Brain microvascular endothelial cell (primary cell): ENCODE data around the gene AKAP8L.
"Not testable (repeated sequence)": the region's sequence is repeated elsewhere in the genome, so short reads cannot be mapped to it uniquely, and the experiment has no call there.

ENCODE experiments used
- DNase-seq: peaks from one replicate; pipeline ENCODE4 v3.0.0-alpha.2; 2020
- H3K27ac ChIP-seq: fragments of 250-450 bp; sonication (Bioruptor Pico); 2 replicates; pipeline ENCODE4 v1.5.1; 2020; ENCODE audit warnings: mild to moderate bottlenecking, moderate library complexity
- H3K27me3 ChIP-seq: fragments of 250-450 bp; sonication (Bioruptor Pico); replicated peaks from 2 replicates; pipeline ENCODE4 v1.5.1; 2020; ENCODE audit warnings: mild to moderate bottlenecking
- H3K36me3 ChIP-seq: fragments of 250-450 bp; sonication (Bioruptor Pico); replicated peaks from 2 replicates; pipeline ENCODE4 v1.5.1; 2020; ENCODE audit warnings: mild to moderate bottlenecking
- H3K4me3 ChIP-seq: 2 replicates; pipeline ENCODE4 v1.5.1; 2011; ENCODE audit warnings: low read depth, mild to moderate bottlenecking, control low read depth, low read length, moderate library complexity
- in situ Hi-C: cut with HindIII; loops from 2 replicates; pipeline ENCODE4 v1.10.0; 2017; ENCODE audit warnings: low sequenced_read_pairs, low pct_ligation_motif_present
- TF ChIP-seq, protein P1 (sequence below): IDR thresholded peaks from 2 replicates; pipeline ENCODE4 v1.5.1; 2011; ENCODE audit warnings: low read depth, mild to moderate bottlenecking, moderate library complexity, low read length, control low read depth, inconsistent platforms; ENCODE audit errors: missing control alignments

The AKAP8L gene

DNA sequence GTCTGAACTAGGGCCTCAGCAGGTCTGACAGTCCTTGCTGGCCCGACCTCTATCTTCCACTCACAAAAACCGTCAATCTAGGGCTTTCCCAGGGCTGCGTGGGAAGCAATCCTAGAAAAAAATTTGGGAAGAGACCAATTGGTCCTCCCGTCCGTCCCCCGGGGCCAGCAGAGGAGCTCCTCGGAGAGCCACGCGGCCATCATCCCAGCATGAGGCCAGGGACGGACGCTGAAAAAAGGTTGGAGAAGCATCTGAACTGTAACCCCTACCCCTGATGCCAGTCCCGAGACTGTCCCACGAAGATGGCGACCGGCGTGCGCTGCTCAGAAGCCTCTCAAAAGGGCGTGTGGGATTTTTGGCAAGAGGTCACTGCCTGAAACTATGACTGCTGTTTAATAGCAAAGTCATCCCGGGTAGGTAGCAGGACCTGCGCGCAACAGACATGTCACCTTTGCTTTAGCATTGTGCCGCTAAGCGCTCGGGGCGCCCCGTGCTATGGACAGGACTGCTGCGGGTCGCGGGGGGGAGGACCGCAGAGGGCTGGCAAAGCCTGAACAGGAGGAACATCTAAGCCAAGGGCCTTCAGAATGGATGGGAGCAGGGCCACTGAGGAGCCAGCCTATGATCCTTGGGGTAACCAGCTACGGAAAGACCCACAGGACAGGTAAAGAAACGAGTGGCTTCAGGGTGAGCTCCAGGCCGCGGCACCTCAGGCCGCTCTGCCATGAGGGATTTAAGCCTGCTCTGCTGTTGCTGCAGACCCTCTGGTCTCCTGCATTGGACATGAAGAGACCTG, 49.8 kb downstream of the AKAP8L start:
- DNase-seq: no peak
- in situ Hi-C loops: no loop called here

DNA sequence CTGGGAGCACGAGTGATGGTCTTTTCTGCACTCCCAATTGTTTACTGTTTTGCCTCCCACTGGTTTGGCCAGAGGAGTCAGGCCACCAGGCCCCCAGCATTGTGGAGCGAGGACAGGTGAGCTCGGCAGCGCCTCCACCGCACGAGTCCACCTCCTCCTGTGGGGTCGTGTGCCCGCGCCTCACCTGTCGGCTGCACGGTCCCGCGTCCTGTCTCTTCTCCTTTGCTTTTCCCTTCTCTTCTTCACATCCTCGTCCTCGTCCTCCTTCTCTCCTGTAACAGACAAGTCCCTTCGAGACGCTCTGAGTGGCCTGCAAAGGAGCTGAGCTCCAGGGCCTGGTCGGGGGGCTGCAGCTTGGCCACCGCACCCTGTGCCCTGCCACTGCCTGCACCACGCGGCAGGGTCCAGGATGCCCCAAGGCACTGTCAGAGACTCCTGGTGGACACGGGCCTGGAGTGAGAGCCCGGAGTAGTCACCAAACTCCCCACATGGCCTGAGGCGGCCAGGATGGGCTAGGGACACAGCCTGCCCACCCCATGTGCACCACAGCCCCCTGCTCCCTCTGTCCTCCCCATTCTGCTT, 50.6 kb downstream of the AKAP8L start:
- H3K27ac ChIP-seq: no peak overlapping the region
- H3K36me3 ChIP-seq: peaks cover 79% of the 10 kb centered on the region
- no peak overlapping the region for H3K4me3 ChIP-seq
- no peaks in the 10 kb centered on the region for H3K27me3 ChIP-seq
- no peak for DNase-seq
- in situ Hi-C loops: no loop called here
- TF ChIP-seq, protein P1, sequence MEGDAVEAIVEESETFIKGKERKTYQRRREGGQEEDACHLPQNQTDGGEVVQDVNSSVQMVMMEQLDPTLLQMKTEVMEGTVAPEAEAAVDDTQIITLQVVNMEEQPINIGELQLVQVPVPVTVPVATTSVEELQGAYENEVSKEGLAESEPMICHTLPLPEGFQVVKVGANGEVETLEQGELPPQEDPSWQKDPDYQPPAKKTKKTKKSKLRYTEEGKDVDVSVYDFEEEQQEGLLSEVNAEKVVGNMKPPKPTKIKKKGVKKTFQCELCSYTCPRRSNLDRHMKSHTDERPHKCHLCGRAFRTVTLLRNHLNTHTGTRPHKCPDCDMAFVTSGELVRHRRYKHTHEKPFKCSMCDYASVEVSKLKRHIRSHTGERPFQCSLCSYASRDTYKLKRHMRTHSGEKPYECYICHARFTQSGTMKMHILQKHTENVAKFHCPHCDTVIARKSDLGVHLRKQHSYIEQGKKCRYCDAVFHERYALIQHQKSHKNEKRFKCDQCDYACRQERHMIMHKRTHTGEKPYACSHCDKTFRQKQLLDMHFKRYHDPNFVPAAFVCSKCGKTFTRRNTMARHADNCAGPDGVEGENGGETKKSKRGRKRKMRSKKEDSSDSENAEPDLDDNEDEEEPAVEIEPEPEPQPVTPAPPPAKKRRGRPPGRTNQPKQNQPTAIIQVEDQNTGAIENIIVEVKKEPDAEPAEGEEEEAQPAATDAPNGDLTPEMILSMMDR: no peak

More for the DNA sequence above, 49.8 kb downstream of the AKAP8L start:
- no peak overlapping the region for H3K4me3 ChIP-seq
- TF ChIP-seq, protein P1: no peak
- peaks cover 77% of the 10 kb centered on the region for H3K36me3 ChIP-seq
- no peak overlapping the region for H3K27ac ChIP-seq
- H3K27me3 ChIP-seq: no peaks in the 10 kb centered on the region

DNA sequence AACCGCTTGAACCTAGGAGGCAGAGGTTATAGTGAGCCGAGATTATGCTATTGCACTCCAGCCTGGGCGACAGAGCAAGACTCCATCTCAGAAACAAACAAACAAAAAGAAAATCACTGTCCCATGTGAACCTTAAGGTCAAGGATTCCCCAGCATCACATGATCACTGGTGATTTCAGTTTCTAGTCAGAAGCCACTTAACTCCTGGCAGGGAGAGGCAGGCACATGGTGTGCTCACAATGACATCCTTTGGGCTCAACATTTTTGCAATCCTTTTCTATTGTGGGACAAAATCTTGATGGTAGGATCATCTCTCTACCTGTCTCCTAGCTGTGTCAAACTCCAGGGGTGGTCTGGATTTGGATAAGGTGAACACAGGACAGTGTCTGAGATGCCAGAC, 51.3 kb downstream of the AKAP8L start:
- peaks cover 73% of the 10 kb centered on the region for H3K36me3 ChIP-seq
- H3K27ac ChIP-seq: no peak overlapping the region
- H3K27me3 ChIP-seq: no peaks in the 10 kb centered on the region
- in situ Hi-C loops: no loop called here
- TF ChIP-seq, protein P1: no peak
- DNase-seq: no peak
- no peak overlapping the region for H3K4me3 ChIP-seq

DNA sequence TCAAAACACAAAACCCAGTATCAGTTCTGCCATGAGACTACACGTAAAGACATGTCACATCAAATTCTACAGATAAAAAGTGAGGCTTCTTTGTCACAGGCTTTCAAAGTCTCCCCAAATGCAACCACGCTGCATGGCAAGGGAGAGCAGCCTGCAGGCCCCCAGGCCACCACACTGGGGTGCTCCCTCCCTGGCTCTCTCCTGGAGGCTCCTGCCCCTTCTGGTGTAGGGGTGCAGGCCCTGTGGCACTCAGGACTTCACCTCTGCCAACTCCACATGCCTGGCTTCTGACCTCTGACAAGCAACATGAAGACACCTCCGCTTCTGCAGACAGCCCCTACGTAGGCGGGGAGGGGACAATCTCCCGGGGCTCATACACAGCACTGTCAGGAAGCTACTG, 53.5 kb downstream of the AKAP8L start:
- Histone ChIP-seq H3K4me3 (no peak overlapping the region), H3K27me3 (no peaks in the 10 kb centered on the region), H3K36me3 (peaks cover 71% of the 10 kb centered on the region), H3K27ac (no peak overlapping the region)
- TF ChIP-seq, protein P1: no peak
- in situ Hi-C loops: no loop called here
- no peak for DNase-seq

DNA sequence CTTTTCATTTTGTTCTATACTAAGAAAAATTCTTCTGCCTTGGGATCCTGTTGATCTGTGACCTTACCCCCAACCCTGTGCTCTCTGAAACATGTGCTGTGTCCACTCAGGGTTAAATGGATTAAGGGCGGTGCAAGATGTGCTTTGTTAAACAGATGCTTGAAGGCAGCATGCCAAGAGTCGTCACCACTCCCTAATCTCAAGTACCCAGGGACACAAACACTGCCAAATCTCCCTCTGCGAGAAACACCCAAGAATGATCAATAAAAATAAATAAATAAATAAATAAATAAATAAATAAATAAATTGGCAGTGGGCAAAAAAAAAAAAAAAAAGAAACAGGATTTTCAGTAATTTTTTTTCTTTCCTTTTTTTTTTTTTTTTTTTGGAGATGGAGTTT, 55.0 kb downstream of the AKAP8L start:
- H3K27me3 ChIP-seq, H3K4me3 ChIP-seq, DNase-seq, in situ Hi-C loops, H3K27ac ChIP-seq: not testable (repeated sequence)
- peaks cover 71% of the 10 kb centered on the region for H3K36me3 ChIP-seq

DNA sequence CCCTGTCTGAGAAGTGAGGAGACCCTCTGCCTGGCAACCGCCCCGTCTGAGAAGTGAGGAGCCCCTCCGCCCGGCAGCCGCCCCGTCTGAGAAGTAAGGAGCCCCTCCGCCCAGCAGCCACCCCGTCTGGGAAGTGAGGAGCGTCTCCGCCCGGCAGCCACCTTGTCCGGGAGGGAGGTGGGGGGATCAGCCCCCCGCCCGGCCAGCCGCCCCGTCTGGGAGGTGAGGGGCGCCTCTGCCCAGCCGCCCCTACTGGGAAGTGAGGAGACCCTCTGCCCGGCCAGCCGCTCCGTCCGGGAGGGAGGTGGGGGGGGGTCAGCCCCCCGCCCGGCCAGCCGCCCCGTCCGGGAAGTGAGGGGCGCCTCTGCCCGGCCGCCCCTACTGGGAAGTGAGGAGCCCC, 55.7 kb downstream of the AKAP8L start:
- H3K4me3 ChIP-seq, in situ Hi-C loops, H3K27ac ChIP-seq, H3K27me3 ChIP-seq, DNase-seq: not testable (repeated sequence)
- peaks cover 70% of the 10 kb centered on the region for H3K36me3 ChIP-seq

DNA sequence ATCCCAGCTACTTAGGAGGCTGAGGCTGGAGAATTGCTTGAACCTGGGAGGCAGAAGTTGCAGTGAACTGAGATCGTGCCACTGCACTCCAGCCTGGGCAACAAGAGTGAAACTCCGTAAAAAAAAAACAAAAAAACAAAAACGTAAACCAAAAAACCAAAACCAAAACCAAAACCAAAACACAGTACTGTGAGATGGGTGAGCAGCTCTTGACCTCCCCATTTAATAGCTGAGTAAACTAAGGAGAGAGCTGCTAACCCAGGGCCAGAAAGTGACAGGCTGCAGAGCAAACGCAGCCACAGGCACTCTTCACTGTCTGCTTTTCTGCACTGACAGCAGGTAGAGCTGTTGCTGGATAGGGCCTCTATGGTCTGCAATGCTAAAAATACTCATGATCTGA, 58.8 kb downstream of the AKAP8L start:
- in situ Hi-C loops, DNase-seq, H3K27ac ChIP-seq, H3K4me3 ChIP-seq, H3K27me3 ChIP-seq: not testable (repeated sequence)
- peaks cover 63% of the 10 kb centered on the region for H3K36me3 ChIP-seq
